B cell (primary cell): ENCODE measurements around the gene INPP1.

Source experiments
- CTCF ChIP-seq: fragments of 200-600 bp; IDR thresholded peaks from one replicate; pipeline ENCODE4 v1.8.0; 2022; ENCODE audit warnings: antibody characterized with exemption, mild to moderate bottlenecking
- EZH2 ChIP-seq: IDR thresholded peaks from 2 replicates; pipeline ENCODE4 v1.6.1; 2012; ENCODE audit warnings: borderline replicate concordance, low read depth, mild to moderate bottlenecking, moderate library complexity, low read length; ENCODE audit not compliant: insufficient read depth, poor library complexity, severe bottlenecking

- TF ChIP-seq CTCF (no peak), EZH2 (no peak)
Measured at GRCh38 chr2:190357600-190357999, 14.2 kb downstream of the INPP1 start.
